ENCODE data around the gene AKAP7. TPM values are rescaled to one million over a fixed set of nuclear protein-coding genes. Genes with fewer than 3 reads are reported as not detected.

The AKAP7 gene
- total RNA-seq (2022; extraction: Qiagen RNA extraction; ENCODE audit: low read depth) = 2.1 to 3.5 TPM (median 2.6 TPM) in 5 replicates

DNA sequence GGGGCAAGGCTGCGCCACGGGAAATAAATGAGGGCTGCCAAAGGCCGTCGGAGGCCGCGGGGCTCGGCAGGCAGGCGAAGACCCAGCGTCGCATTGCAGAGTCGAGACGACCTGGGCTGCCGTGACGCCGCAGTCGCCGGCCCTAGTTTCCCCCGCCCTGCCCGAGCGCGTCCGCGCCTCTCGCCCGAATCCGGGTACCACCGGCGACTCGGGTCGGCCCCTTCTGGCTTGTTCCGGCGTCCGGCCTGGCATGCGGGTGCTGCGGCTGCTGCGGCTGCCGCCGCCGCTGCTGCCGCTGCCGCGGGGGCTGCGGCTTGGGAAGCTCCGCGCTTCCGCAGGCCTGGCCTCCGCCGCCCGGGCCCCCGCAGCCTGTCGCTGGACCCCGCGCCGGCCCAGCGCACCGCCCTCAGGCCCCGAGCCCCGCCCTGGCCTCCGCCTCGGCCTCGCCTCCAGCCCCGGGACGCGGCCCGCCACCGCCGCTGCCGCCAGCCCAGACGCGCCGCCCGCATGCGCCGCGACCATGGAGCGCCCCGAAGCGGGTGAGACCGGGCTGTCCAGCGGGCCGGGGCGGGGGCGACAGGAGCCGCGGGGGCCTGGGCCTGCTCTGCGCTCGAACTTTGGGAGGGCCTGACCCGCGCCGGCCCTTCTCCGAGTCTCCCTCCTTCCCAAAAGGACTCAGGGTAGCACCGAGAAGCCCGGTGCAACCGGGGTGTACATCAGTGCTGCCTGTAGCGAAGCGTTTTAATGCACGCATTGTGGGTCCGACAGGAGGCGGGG lies at the start of gene AKAP7:
TSS of gene AKAP7 (plus strand) at position 224 of the 777 bp plus-strand sequence. CDS start at position 521, 297 bp downstream.

Other genes starting within 250 kb of the AKAP7 start
- 33.8 to 52.3 TPM (median 38.8 TPM) in 5 replicates for gene EPB41L2, start 72.2 kb upstream of the AKAP7 start, total RNA-seq (2022; extraction: Qiagen RNA extraction; ENCODE audit: low read depth)

Measured in A549 treated with CpdA at 1 μM for 4 hours (cell line).